HepG2 (cell line): ENCODE data around the gene NEDD4L. TPM values are rescaled to one million over a fixed set of nuclear protein-coding genes. Genes with fewer than 3 reads are reported as not detected.

Experiments
- ATAC-seq: fragments of 200-7000 bp; cut with Tn5 transposase; 3 replicates; pipeline ENCODE4 v1.9.1; 2020; ENCODE audit warnings: mild to moderate bottlenecking, moderate library complexity
- BruUV-seq: library from RNA; stranded (reverse); fragments of 400-500 nt; replicated peaks from 2 replicates; lab custom pipeline; 2021; lab: Mats Ljungman, UMichigan
- CTCF ChIA-PET: fragments of 300-600 bp; formaldehyde crosslinking; extraction: SDS; loops from one replicate; lab custom pipeline; 2021; ENCODE audit warnings: low total read pairs, inconsistent platforms, low intra/inter-chr PET ratio; lab: Yijun Ruan, JAX
- POLR2A ChIA-PET: fragments of 350-600 bp; sonication (Branson Sonifier 250); formaldehyde crosslinking; loops from one replicate; lab custom pipeline; 2020; ENCODE audit warnings: antibody characterized with exemption, inconsistent platforms; lab: Yijun Ruan, JAX
- DNase-seq: peaks from one replicate; pipeline ENCODE4 v3.0.0-alpha.2; 2015; ENCODE audit warnings: low spot score
- FAIRE-seq: peaks from 3 replicates; lab custom pipeline; 2011; peaks lifted over from hg19 to GRCh38; lab: Jason Lieb, UNC
- H2AFZ ChIP-seq: one replicate; pipeline ENCODE4 v1.6.1; 2011; ENCODE audit warnings: low read length, inconsistent platforms
- H3K27ac ChIP-seq: fragments of 300-600 bp; 3 replicates; pipeline ENCODE4 v1.8.0; 2011; ENCODE audit warnings: mixed run types, mild to moderate bottlenecking, mixed read lengths, low read length, inconsistent platforms; ENCODE audit not compliant: insufficient read depth; ENCODE audit errors: extremely low read length
- H3K27me3 ChIP-seq, 2 experiments: fragments of 200-600 bp in 1 of 2; 2 replicates in 1 of 2; 3 replicates in 1 of 2; pipeline versions ENCODE4 v1.6.0 to v1.8.0; 2011; ENCODE audit warnings: low read length in 2 of 2, mild to moderate bottlenecking in 2 of 2, moderate library complexity in 2 of 2, inconsistent platforms in 1 of 2; ENCODE audit not compliant: insufficient read depth in 2 of 2, control insufficient read depth in 1 of 2
- H3K36me3 ChIP-seq, 2 experiments: fragments of 200-600 bp in 1 of 2; replicated peaks in 1 of 2; 2 replicates in 1 of 2; 3 replicates in 1 of 2; pipeline versions ENCODE4 v1.5.1 to v1.8.0; 2011; ENCODE audit warnings: low read length in 2 of 2, inconsistent platforms in 1 of 2; ENCODE audit not compliant: insufficient read depth in 2 of 2, control insufficient read depth in 1 of 2
- H3K4me1 ChIP-seq: 2 replicates; pipeline ENCODE4 v1.5.1; 2012; ENCODE audit warnings: low read length, inconsistent platforms; ENCODE audit not compliant: insufficient read depth
- H3K4me2 ChIP-seq: 2 replicates; pipeline ENCODE4 v1.6.0; 2011; ENCODE audit warnings: low read depth, low read length, inconsistent platforms
- H3K4me3 ChIP-seq, 3 experiments: fragments of 200-600 bp in 1 of 3; sonication (generic), shearing (Covaris generic) in 1 of 3; replicated peaks in 1 of 3; 2 replicates each; pipeline ENCODE4 v1.5.1; 2011 to 2016; ENCODE audit warnings: low read length in 3 of 3, inconsistent platforms in 2 of 3, low read depth in 2 of 3, mild to moderate bottlenecking in 2 of 3, control low read depth in 1 of 3, mixed read lengths in 1 of 3; ENCODE audit not compliant: insufficient read depth in 1 of 3
- H3K79me2 ChIP-seq: one replicate; pipeline ENCODE4 v1.6.1; 2011; ENCODE audit warnings: low read length, inconsistent platforms; ENCODE audit not compliant: insufficient read depth
- H3K9ac ChIP-seq: 2 replicates; pipeline ENCODE4 v1.6.0; 2011; ENCODE audit warnings: mild to moderate bottlenecking, low read depth, low read length, inconsistent platforms; ENCODE audit not compliant: insufficient read depth
- H3K9me3 ChIP-seq: 2 replicates; pipeline ENCODE4 v1.5.1; 2012; ENCODE audit warnings: mild to moderate bottlenecking, low read length
- H4K20me1 ChIP-seq: 2 replicates; pipeline ENCODE4 v1.6.0; 2011; ENCODE audit warnings: inconsistent platforms, mild to moderate bottlenecking, low read length, moderate library complexity; ENCODE audit not compliant: insufficient read depth
- ATF3 ChIP-seq: sonication (generic); formaldehyde crosslinking; IDR thresholded peaks from 2 replicates; pipeline ENCODE4 v1.4.0; 2020; ENCODE audit warnings: missing genetic modification reagents
- DDIT3 ChIP-seq: sonication (generic); formaldehyde crosslinking; IDR thresholded peaks from 2 replicates; pipeline ENCODE4 v1.4.0; 2020; ENCODE audit warnings: mild to moderate bottlenecking, missing genetic modification reagents
- DNMT1 ChIP-seq: sonication (generic); formaldehyde crosslinking; IDR thresholded peaks from 2 replicates; pipeline ENCODE4 v1.5.1; 2020; ENCODE audit warnings: mild to moderate bottlenecking, missing genetic modification reagents
- EEA1 ChIP-seq: sonication (generic); formaldehyde crosslinking; IDR thresholded peaks from 2 replicates; pipeline ENCODE4 v1.5.1; 2020; ENCODE audit warnings: mild to moderate bottlenecking, missing genetic modification reagents, borderline replicate concordance
- FOXJ3 ChIP-seq: sonication (generic); formaldehyde crosslinking; IDR thresholded peaks from 2 replicates; pipeline ENCODE4 v1.4.0; 2020; ENCODE audit warnings: missing genetic modification reagents, mild to moderate bottlenecking, borderline replicate concordance
- HNRNPH1 ChIP-seq: fragments of 200-400 bp; formaldehyde crosslinking; optimal IDR thresholded peaks from 2 replicates; pipeline ENCODE3; 2017; ENCODE audit warnings: mild to moderate bottlenecking, low read depth, low read length
- KLF13 ChIP-seq: sonication (generic); formaldehyde crosslinking; IDR thresholded peaks from 2 replicates; pipeline ENCODE4 v1.4.0; 2020; ENCODE audit warnings: mild to moderate bottlenecking, missing genetic modification reagents
- NKX3-1 ChIP-seq: sonication (generic); formaldehyde crosslinking; IDR thresholded peaks from 2 replicates; pipeline ENCODE4 v1.5.0; 2020; ENCODE audit warnings: missing genetic modification reagents
- NRL ChIP-seq: sonication (generic); formaldehyde crosslinking; IDR thresholded peaks from 2 replicates; pipeline ENCODE4 v1.5.0; 2020; ENCODE audit warnings: missing genetic modification reagents, mild to moderate bottlenecking, moderate library complexity, borderline replicate concordance
- PAWR ChIP-seq: sonication (generic); formaldehyde crosslinking; IDR thresholded peaks from 2 replicates; pipeline ENCODE4 v1.4.0; 2020; ENCODE audit warnings: missing genetic modification reagents, mild to moderate bottlenecking, borderline replicate concordance
- SOX5 ChIP-seq: IDR thresholded peaks from 2 replicates; pipeline ENCODE4 v1.6.1; 2016; ENCODE audit warnings: borderline replicate concordance
- TFDP2 ChIP-seq: sonication (generic); formaldehyde crosslinking; IDR thresholded peaks from 2 replicates; pipeline ENCODE4 v1.4.0; 2020; ENCODE audit warnings: missing genetic modification reagents
- TOPORS ChIP-seq: sonication (generic); formaldehyde crosslinking; IDR thresholded peaks from 2 replicates; pipeline ENCODE4 v1.8.0; 2023; ENCODE audit warnings: mild to moderate bottlenecking, missing genetic modification reagents
- USF2 ChIP-seq, 2 experiments: sonication (generic) in 1 of 2; formaldehyde crosslinking in 1 of 2; IDR thresholded peaks; 2 replicates each; pipeline versions ENCODE4 v1.5.1 to v1.6.1; 2011 to 2020; ENCODE audit warnings: borderline replicate concordance in 1 of 2, low read depth in 1 of 2, low read length in 1 of 2, mild to moderate bottlenecking in 1 of 2, missing genetic modification reagents in 1 of 2, moderate library complexity in 1 of 2
- ZBTB3 ChIP-seq: sonication (generic); formaldehyde crosslinking; IDR thresholded peaks from 2 replicates; pipeline ENCODE4 v1.4.0; 2020; ENCODE audit warnings: low read depth, mild to moderate bottlenecking, moderate library complexity, missing genetic modification reagents, borderline replicate concordance
- ZFP36L2 ChIP-seq: sonication (generic); formaldehyde crosslinking; IDR thresholded peaks from 2 replicates; pipeline ENCODE4 v1.4.0; 2020; ENCODE audit warnings: missing genetic modification reagents
- ZNF296 ChIP-seq: sonication (generic); formaldehyde crosslinking; conservative IDR thresholded peaks from 2 replicates; pipeline ENCODE4 v1.5.0; 2020; ENCODE audit warnings: mild to moderate bottlenecking, missing genetic modification reagents
- ZNF878 ChIP-seq: sonication (generic); formaldehyde crosslinking; IDR thresholded peaks from 2 replicates; pipeline ENCODE4 v1.8.1; 2023; ENCODE audit warnings: mild to moderate bottlenecking, missing genetic modification reagents, moderate library complexity
- WGBS: methylation state at CpG from one replicate; pipeline ENCODE4 v1.1.6; 2017; ENCODE audit warnings: low lambda C conversion rate; 5-methylcytosine and 5-hydroxymethylcytosine counted together
- in situ Hi-C: cut with HindIII; loops from 2 replicates; pipeline ENCODE4 v1.10.0; 2017; ENCODE audit warnings: low pct_unique_long_range_greater_than_20kb; ENCODE audit not compliant: extremely low pct_ligation_motif_present
- intact Hi-C: fragments of 100-400 bp; cut with micrococcal nuclease; formaldehyde crosslinking; loops from one replicate; pipeline ENCODE4 v1.10.0; 2022; ENCODE audit not compliant: unreplicated experiment
- polyA plus RNA-seq, 8 experiments: library from polyadenylated mRNA; depleted of rRNA in 3 of 8; stranded (reverse) in 7 of 8; unstranded in 1 of 8; fragments of >200 nt; fragmentation: Illumina TruSeq in 4 of 8; extraction: Trizol in 4 of 8; gene quantifications; 2 replicates each; pipeline versions ENCODE4 v1.2.1 to v1.2.3, GENCODE V29; 2011 to 2016; ENCODE audit warnings: low read depth in 4 of 8, missing spikeins in 1 of 8, mixed read lengths in 1 of 8; ENCODE audit not compliant: insufficient read depth in 1 of 8
- total RNA-seq, 5 experiments: library from RNA; depleted of rRNA; stranded (reverse); fragments of >200 nt; fragmentation: Illumina TruSeq; extraction: Trizol; gene quantifications; 2 replicates each; pipeline ENCODE4 v1.2.3, GENCODE V29; 2016; ENCODE audit warnings: low read depth in 1 of 5

NEDD4L gene
- total and polyA plus RNA-seq, 2 of the 13 experiments (the other 11 are each of a cell fraction or from before 2014, with no cell fraction given) = 168 to 390 TPM

GRCh38 chr18:58228762-58229161, 184.7 kb downstream of the NEDD4L start (continued):
- TF ChIP-seq TFDP2 (CRISPR knock-in tag) (no peak), FOXJ3 (CRISPR knock-in tag) (no peak), DNMT1 (no peak), ZBTB3 (CRISPR knock-in tag) (no peak), NKX3-1 (CRISPR knock-in tag) (no peak), ATF3 (CRISPR knock-in tag) (no peak), DDIT3 (CRISPR knock-in tag) (no peak), ZNF296 (CRISPR knock-in tag) (no peak)

GRCh38 chr18:58229162-58229561, 185.1 kb downstream of the NEDD4L start:
- in situ Hi-C loops (no loop called here), intact Hi-C loops (no loop called here)
- peaks cover 97% of the 10 kb centered on the region for H3K4me1 ChIP-seq
- peaks cover 92% of the 10 kb centered on the region for H3K79me2 ChIP-seq
- H3K27ac ChIP-seq = no peak overlapping the region
- DNase-seq (no peak), FAIRE-seq (no peak), ATAC-seq (no peak)
- H3K4me2 ChIP-seq = no peak overlapping the region
- 93% methylated on average over 4 of the region's 5 CpGs for WGBS
- H3K36me3 ChIP-seq = peaks cover 7 to 13% of the 10 kb centered on the region in 2 experiments
- ChIA-PET POLR2A (no interaction called here), CTCF (no interaction called here)
- H3K9me3 ChIP-seq = no peaks in the 10 kb centered on the region
- H4K20me1 ChIP-seq = peaks cover 46% of the 10 kb centered on the region
- no peak overlapping the region for H2AFZ ChIP-seq
- TF ChIP-seq HNRNPH1 = no peak
- TF ChIP-seq TOPORS (CRISPR knock-in tag) = no peak
- no peak for TF ChIP-seq ZFP36L2
- TF ChIP-seq USF2 (IDR thresholded peaks at IDR 0.05; ENCODE audit: low read depth, low read length) = no peak
- no peak for TF ChIP-seq USF2 (CRISPR knock-in tag; IDR thresholded peaks at IDR 0.05; ENCODE audit: borderline replicate concordance)
- TF ChIP-seq SOX5 = no peak
- TF ChIP-seq PAWR = no peak
- TF ChIP-seq NRL (CRISPR knock-in tag) = no peak
- TF ChIP-seq EEA1 (CRISPR knock-in tag) = no peak
- TF ChIP-seq KLF13 (CRISPR knock-in tag) = no peak
- no peak for TF ChIP-seq ZNF878 (CRISPR knock-in tag)
- H3K9ac ChIP-seq = no peak overlapping the region
- no TSS peak for BruUV-seq
- no peaks in the 10 kb centered on the region for H3K27me3 ChIP-seq
- no peak overlapping the region for H3K4me3 ChIP-seq
